ENCODE measurements around the gene USP48.

Gene USP48

GRCh38 chr1:21707891-21708290, 75.1 kb downstream of the USP48 start:
- TF ChIP-seq CTCF (IDR thresholded peaks at IDR 0.05; ENCODE audit: insufficient read depth, low read length, poor library complexity, severe bottlenecking) = no peak
- Histone ChIP-seq H3K4me3 (replicated peaks; ENCODE audit: low read depth, low read length) (no peak overlapping the region), H3K36me3 (ENCODE audit: control insufficient read depth, insufficient read depth, low read length) (peaks cover 4% of the 10 kb centered on the region), H3K27me3 (replicated peaks; ENCODE audit: control insufficient read depth, insufficient read depth, low read length) (no peaks in the 10 kb centered on the region)
- DNase-seq (ENCODE audit: extremely low read depth, insufficient read length) = no peak

DNA sequence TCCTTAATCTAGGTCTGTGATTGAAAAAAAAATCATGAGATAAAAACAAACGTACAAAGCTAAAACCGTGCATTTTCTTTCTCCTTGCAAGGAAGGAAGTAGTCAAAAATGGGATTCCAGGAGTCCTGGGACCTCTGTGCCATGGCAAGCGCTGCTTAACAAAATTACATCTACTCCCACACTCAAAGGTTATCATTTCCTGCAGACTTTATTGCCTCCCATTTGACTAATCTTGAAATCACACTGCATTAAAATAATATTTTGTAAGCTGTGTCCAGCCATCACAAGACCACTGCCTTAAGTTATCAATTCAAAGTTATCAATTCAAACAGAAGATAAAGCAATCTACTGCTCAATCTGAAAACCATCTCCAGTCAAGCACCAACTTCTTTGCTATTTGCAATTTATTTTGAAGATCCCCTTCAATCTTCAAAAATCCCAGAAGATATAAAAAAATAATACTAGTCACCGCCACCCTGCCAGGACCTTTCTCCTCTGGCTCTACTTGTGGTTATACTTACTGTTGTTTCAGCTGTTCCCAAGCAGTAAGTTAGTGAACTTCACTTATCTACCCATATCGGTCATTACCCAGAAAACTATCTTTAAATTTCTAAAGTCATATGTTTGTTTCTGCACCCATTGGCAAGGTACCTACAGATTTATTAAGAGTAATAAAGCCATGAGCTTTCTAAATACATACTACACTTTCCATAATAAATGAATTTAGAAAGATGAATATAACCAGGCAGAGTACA, 75.7 kb downstream of the USP48 start:
- DNase-seq (ENCODE audit: extremely low read depth, insufficient read length) = no peak
- Histone ChIP-seq H3K36me3 (ENCODE audit: control insufficient read depth, insufficient read depth, low read length) (peaks cover 7% of the 10 kb centered on the region), H3K27me3 (replicated peaks; ENCODE audit: control insufficient read depth, insufficient read depth, low read length) (no peaks in the 10 kb centered on the region), H3K4me3 (replicated peaks; ENCODE audit: low read depth, low read length) (no peak overlapping the region)
- TF ChIP-seq CTCF (IDR thresholded peaks at IDR 0.05; ENCODE audit: insufficient read depth, low read length, poor library complexity, severe bottlenecking) = no peak

DNA sequence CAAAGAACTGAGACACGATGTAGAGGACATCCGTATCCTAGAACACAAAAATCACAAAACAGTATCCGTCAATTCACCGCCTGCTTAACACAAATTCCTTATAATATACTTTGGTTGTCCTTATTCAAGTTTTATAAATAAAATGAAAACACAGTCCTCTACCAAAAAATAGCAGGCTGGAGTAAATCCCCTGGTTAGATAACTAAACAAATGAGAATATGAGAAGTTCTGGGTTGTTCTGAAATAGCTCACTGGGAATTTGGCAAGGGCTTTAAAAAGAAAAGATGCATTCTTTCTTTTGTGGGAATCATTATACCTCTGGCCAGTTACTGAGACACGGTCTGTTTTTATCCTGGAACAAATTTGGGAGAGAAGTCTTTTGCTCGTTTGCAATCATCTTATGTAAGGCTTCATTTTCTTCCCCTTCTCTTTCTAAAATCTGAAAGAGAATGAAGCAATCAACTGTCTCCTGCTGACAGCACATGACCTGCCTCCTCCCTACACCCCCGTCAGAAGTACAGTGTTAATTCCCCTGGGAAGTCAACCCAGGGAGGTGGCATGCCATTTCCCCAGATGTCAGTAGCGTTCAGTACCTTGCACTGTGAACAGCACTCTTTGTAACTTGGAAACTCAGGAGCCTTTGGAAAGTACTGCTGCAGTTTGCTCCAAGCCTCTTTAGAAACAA, 76.7 kb downstream of the USP48 start:
- TF ChIP-seq CTCF (IDR thresholded peaks at IDR 0.05; ENCODE audit: insufficient read depth, low read length, poor library complexity, severe bottlenecking) = no peak
- no peak for DNase-seq (ENCODE audit: extremely low read depth, insufficient read length)
- Histone ChIP-seq H3K4me3 (replicated peaks; ENCODE audit: low read depth, low read length) (no peak overlapping the region), H3K36me3 (ENCODE audit: control insufficient read depth, insufficient read depth, low read length) (peaks cover 7% of the 10 kb centered on the region), H3K27me3 (replicated peaks; ENCODE audit: control insufficient read depth, insufficient read depth, low read length) (no peaks in the 10 kb centered on the region)

DNA sequence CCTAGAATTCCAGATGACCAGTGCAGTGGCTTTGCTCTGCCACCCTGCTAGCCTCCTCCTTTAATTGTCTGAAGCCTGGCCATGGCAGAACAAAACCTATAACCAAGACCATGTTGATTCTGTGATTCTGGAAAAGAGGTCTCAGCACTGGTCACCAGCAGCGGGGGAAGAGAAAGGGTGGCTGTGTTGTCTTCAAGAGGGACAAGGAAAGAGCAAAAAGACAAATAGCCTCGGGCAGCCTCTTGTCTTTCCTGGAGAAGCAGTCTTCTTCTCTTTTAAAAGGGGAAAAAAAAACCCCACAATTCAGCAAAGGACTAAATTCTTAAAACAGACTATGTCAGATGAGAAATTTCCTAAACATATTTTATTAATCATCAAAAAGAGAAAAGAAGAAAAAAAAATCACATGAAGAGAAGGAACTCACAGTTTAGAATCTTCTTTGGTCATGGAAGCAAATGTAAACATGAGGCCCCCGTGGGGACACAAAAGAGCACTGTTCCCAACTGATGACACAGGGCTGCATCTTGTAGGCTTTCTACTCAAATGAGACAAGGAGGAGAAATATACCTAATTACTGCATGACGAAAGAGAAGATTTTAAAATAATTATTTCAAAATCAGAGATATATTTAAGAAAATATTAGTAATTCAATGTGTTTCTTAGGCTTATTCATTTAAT, 77.5 kb downstream of the USP48 start:
- no peaks in the 10 kb centered on the region for H3K27me3 ChIP-seq (replicated peaks; ENCODE audit: control insufficient read depth, insufficient read depth, low read length)
- H3K36me3 ChIP-seq (ENCODE audit: control insufficient read depth, insufficient read depth, low read length) = peaks cover 11% of the 10 kb centered on the region
- DNase-seq (ENCODE audit: extremely low read depth, insufficient read length) = no peak
- TF ChIP-seq CTCF (IDR thresholded peaks at IDR 0.05; ENCODE audit: insufficient read depth, low read length, poor library complexity, severe bottlenecking) = no peak
- H3K4me3 ChIP-seq (replicated peaks; ENCODE audit: low read depth, low read length) = no peak overlapping the region

GRCh38 chr1:21704145-21704544, 78.8 kb downstream of the USP48 start:
- DNase-seq (ENCODE audit: extremely low read depth, insufficient read length) = no peak
- H3K27me3 ChIP-seq (replicated peaks; ENCODE audit: control insufficient read depth, insufficient read depth, low read length) = no peaks in the 10 kb centered on the region
- peaks cover 14% of the 10 kb centered on the region for H3K36me3 ChIP-seq (ENCODE audit: control insufficient read depth, insufficient read depth, low read length)
- TF ChIP-seq CTCF (IDR thresholded peaks at IDR 0.05; ENCODE audit: insufficient read depth, low read length, poor library complexity, severe bottlenecking) = no peak
- no peak overlapping the region for H3K4me3 ChIP-seq (replicated peaks; ENCODE audit: low read depth, low read length)
